ENCODE data around the gene ZNF442.
"Not testable (repeated sequence)": the region's sequence is repeated elsewhere in the genome, so short reads cannot be mapped to it uniquely, and the experiment has no call there.

The ZNF442 gene

DNA sequence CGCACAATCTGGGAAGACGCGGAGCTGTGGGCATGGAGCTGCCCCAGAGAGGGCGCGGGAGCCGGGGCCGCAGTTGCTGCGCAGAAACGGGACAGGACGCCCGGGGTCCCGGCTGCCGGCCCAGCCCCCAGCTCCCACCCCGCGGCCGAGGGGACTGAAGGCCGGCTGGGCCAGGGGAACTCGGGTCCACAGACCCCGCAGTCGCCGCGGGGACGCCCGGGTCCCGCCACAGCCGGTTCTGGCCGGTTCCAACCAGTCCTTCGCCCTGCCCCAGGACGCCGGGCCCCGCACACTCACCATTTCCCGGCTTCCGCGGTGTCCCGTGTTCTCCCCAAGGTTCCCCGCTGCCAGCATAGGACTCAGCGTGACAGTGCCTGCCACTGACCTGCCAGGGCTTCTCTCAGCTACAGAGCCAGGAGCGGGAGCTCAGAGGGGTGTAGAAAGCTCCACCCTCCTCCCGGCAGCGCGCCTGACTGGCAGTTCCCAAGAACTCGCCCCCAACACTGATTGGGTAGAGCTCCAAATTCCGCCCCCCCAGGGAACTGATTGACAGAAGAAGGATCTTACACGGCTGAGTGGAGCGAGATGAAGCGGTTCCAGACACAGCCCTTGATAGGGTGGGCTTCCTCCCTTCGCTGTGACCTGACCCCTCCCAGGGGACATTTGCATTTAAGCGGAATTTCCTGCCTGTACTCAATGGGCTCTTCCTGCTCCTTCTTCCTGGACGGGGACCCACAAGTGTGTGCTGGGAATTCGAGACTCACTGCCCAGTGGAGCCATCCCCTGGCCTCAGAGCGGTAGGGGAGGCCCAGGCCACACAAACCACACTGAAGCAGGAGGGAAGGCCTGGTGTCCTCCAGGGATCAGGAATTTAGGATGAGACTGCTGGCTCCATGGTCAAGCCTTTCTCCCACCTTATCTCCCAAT, at the start of gene ZNF442:
Gene ZNF442 (minus strand): TSS at position 448 of the 927 bp plus-strand sequence. CDS start 2,052 bp downstream, outside the sequence.
- peak; percentile 82 for DNase-seq (ENCODE audit: low read depth)

DNA sequence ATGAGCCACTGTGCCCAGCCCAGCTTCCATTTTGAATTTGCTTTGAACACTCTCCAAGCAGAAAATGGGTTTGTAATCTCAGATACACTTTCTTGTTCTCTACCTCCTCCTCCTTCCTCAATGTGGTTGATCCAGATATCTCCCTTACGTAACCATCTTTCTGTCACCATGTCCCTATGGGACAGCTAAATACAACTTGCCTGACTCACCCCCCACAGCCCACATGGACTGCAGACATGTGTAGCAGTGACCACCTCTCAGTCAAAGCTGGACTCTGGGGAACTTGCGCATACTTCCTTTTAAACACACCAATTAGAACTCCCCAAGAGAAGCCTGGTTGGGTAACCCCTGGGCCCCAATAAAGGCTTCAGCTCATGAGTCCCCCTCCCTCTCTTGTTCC, 46.4 kb upstream of the ZNF442 start:
- DNase-seq (ENCODE audit: low read depth), result no peak

DNA sequence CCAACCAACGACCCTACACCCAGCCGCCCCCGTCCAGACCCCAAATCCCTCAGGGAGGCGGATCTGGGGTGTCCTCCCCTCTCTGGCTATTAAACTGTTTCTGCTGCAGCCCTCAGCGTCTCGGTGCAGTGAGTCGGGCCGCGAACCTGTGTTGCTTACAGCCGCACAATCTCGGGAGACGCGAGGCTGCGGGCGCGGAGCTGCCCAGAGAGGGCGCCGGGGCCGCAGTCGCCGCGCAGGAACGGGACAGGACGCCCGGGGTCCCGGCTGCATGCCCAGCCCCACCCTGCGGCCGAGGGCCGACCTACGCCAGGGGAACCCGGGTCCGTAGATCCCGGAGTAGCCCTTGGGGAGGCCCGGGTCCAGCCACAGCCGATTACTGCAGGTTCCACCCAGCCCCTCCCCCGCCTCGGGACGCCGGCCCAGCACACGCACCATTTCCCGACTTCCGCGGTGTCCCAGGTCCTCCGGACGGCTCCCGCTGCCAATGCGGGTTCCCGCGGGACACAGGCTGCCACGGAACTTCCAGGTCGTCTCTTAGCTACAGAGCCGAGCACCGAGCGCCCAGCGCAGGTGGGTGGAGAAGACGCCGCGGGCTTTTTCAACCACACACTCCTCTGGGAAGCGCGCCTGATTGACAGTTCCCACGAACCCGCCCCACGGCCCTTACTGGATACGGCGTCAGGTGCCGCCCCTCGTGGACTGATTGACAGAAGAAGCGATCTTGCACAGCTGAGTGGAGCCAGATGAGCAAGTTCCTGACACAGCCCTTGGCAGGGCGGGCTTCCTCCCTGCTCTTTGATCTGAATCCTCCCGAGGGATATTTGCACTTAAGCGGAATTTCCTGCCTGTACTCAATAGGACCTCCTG, 35.4 kb upstream of the ZNF442 start, which contains the start of gene ZNF799:
Gene ZNF799 (minus strand): TSS at position 639 of the 870 bp plus-strand sequence. CDS start 201 bp downstream, at position 438.
- DNase-seq (ENCODE audit: low read depth), result peak; percentile 75

DNA sequence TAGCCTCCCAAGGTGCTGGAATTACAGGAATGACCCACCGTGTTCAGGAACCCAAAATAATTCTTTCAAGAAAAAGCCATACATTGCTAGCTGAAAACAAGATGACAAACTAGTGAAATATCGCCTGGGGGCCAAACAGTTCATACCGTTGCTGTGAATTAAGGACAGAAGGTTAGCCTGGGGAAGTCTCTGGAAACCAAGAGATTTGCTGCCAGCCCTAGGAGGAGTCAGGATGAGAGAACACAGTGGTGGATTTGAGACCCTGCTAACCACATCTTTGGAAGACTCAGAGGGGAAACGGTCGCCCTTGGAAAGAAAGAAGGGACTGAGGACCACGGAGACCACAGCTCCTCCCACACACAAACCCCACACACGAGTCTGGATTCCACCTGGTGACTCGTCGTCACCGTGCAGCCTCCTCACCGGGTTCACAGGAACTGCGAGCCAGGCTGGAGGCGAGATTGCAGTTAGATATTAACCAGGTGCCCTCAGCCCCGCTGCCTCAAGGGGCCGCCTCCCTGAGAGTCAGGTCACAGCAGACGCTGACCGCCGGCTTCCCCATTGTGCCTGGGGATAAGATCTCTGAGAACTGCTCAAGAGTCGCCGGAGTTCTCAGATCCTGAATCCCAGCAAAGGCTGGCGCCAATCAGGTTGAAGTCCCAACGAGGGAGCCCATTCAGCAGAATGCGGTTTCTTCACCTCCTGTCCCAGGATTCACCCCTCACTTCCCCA, 34.6 kb upstream of the ZNF442 start:
- peak; percentile 25 for DNase-seq (ENCODE audit: low read depth)

DNA sequence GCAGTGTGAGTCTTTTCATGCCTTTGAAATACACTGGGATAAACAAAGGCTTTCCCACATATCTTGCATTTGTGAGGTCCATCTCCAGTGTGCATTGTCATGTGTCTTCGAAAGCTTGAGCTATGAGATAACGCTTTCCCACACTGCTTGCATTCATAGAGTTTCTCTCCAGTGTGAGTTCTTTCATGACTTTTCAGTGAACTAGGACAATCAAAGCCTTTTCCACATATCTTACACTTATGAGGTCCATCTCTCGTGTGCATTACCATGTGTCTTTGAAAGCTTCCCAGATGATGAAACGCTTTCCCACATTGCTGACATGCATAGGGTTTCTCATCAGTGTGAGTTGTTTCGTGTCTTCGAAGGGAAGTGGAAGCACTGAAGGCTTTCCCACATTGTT, 25.7 kb upstream of the ZNF442 start:
- not testable (repeated sequence) for DNase-seq (ENCODE audit: low read depth)

DNA sequence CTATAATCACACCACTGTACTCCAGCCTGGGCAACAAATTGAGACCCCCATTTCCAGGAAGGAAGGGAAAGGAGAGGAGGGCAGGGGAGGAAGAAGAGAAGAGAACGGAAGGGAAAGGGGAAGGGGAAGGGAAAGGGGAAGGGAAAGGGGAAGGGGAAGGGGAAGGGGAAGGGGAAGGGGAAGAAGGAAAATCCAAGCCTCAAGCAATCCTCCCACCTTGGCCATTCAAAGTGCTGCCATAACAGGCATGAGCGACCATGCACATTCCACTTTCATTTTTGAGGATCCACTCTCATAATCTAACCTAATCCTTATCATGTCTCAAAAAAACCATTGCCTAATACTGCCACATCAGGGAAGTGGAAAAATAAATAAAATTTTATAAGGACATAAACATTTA, 20.9 kb upstream of the ZNF442 start:
- DNase-seq (ENCODE audit: low read depth), result not testable (repeated sequence)

DNA sequence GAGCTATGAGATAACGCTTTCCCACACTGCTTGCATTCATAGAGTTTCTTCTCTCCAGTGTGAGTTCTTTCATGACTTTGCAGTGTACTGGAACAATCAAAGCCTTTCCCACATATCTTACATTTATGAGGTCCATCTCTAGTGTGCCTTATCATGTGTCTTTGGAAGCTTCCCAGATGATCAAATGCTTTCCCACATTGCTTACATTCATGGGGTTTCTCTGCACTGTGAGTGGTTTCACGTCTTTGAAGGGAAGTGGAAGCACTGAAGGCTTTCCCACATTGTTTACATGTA, 14.9 kb upstream of the ZNF442 start:
- DNase-seq (ENCODE audit: low read depth), result no peak

DNA sequence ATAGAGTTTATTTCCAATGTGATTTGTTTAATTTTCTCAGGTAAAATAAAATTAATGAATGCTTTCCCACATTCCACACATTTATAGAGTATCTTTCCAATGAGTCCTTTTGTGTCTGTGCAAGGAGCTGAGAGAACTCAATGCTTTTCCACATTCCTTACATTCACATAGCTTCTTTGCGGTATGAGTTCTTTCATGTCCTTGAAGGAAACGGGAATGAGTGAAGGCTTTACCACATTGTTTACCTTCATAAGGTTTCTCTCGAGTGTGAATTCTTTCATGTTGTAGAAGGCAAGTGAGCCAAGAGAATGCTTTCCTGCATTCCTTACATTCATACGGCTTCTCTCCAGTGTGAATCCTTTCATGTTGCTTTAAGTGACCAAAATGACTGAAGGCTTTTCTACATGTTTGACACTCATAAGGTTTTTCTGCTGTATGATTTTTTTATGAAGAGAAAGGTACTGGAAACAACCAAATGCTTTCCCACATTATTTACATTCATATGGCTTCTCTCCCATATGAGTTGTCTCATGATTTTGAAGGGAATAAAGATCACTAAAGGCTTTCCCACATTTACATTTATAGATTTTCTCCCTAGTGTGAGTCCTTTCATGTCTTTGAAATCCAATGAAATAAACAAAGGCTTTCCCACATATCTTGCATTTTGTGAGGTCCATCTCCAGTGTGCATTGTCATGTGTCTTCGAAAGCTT, 14.4 kb upstream of the ZNF442 start:
- DNase-seq (ENCODE audit: low read depth), result no peak

DNA sequence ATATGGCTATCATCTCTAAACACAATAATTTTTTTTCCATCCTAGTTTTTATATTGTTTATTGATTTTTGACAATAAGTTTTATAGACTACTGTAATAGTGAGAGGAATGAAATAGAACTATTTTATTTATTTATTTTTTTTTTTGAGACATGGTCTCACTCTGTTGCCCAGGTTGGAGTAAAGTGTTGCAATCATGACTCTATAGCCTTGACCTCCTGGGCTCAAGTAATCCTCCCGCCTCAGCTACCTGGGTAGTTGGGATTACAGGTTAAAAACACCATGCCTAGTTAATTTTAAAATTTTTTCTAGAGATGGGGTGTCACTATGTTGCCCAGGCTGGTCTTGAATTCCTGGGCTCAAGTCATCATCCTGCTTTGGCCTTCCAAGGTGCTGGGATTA, 8.5 kb upstream of the ZNF442 start:
- no peak for DNase-seq (ENCODE audit: low read depth)

DNA sequence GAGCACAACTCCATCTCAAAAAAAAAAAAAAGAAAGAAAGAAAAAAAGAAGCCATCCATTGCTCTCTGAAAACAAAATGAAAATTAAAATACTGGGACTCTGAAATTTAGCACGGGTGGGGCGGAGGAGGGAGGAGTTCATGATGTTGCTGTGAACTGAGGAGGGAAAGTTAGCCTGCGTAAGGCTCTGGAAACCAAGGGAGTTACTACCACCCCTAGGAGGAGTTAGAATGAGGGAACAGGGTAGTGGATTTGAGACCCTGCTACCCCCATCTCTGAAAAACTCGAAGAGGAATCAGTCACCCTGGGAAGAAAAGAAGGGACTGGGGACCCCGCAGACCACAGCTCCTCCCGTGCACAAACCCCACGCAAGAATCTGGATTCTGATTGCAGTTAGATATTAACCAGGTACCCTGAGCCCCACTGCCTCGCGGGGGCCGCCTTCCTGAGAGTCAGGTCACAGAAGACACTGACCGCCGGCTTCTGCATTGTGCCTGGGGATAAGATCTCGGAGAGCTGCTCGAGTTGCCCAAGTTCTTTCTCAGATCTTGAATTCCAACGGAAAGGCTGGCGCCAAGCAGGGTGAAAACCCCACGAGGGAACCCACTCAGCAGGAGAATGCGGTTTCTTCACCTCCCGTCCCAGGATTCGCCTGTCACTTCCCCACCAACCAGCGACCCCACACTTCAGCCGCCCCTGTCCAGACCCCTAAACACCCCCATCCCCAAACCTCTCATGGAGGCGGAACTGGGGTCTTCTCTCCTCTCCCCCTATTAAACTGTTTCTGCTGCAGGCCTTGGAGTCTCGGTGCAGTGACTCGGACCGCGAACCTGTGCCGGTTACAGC, 870 bp downstream of the ZNF442 start:
- DNase-seq (ENCODE audit: low read depth), result no peak

DNA sequence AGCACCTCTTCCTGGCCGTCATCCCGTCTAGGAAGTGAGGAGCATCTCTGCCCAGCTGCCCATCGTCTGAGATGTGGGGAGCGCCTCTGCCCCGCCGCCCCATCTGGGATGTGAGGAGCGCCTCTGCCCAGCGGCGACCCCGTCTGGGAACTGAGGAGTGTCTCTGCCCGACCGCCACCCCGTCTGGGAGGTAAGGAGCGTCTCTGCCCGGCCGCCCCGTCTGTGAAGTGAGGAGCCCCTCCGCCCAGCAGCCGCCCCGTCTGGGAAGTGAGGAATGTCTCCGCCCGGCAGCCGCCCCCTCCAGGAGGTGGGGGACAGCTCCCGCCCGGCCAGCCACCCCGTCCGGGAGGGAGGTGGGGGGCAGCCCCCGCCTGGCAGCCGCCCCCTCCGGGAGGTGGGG, 3.2 kb downstream of the ZNF442 start:
- DNase-seq (ENCODE audit: low read depth), result not testable (repeated sequence)

DNA sequence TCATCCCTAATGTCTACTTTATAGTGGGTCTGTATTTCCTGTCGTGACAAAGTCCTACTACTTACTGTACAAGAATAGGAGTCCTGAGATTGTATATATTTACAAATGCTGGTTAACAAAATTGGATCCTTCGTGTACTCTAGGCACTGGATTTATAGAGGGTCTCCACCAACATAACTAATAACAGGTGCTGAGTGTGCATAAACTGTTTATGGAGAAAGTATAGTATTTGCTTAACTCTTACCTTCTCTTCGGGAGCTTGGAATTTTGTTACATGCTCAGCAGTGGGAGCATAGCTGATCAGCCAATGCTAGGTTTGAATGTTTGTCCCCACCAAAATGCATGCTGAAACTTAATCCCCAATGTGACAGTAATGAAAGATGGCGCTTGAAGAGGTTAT, 12.1 kb downstream of the ZNF442 start:
- no peak for DNase-seq (ENCODE audit: low read depth)

DNA sequence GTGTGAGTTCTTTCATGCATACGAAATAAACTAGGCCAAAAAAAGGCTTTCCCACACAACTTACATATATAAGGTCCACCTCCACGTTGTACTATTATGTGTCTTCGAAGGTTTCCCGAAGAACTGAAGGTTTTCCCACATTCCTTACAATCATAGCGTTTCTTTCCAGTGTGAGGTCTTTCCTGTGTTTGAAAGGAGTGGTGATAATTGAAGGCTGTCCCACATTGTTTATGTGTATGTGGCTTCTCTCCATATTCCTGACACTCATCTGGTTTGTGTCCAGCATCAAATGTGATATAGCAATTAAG, 14.6 kb downstream of the ZNF442 start:
- no peak for DNase-seq (ENCODE audit: low read depth)

DNA sequence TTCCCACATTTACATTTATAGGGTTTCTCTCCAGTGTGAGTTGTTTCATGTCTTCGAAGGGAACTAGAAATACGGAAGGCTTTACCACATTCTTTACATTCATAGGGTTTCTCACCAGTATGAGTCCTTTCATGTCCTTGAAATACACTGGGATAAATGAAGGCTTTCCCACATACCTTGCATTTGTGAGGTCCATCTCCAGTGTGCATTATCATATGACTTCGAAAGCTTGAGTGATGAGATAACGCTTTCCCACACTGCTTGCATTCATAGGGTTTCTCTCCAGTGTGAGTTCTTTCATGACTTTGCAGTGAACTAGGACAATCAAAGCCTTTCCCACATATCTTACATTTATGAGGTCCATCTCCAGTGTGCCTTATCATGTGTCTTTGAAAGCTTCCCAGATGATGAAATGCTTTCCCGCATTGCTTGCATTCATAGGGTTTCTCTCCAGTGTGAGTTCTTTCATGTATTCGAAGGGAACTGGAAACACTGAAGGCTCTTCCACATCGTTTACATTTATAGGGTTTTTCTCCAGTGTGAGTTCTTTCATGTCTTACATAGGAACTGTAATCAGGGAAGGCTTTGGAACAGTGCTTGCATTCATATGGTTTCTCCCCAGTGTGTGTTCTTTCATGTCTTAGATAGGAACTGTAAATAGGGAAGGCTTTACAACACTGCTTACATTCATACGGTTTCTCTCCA, 15.1 kb downstream of the ZNF442 start:
- no peak for DNase-seq (ENCODE audit: low read depth)

DNA sequence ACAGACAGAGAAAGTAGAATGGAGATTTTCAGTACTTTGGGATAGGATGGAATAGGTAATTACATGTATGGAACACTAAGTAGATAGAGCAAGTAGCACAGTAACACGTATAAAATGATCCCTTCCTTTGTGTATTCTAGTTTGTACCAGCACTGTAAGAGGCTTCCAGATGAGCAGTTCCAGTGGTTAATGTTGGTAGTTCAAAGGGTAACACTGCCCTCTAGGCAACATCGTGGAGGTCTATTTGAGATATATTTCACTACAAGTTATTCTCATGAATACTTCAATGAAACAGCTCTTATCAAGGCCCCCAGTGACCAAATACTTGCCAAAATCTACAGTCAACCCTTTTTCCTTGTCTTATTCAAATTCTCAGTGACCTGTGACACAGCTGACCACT, 18.6 kb downstream of the ZNF442 start:
- no peak for DNase-seq (ENCODE audit: low read depth)

DNA sequence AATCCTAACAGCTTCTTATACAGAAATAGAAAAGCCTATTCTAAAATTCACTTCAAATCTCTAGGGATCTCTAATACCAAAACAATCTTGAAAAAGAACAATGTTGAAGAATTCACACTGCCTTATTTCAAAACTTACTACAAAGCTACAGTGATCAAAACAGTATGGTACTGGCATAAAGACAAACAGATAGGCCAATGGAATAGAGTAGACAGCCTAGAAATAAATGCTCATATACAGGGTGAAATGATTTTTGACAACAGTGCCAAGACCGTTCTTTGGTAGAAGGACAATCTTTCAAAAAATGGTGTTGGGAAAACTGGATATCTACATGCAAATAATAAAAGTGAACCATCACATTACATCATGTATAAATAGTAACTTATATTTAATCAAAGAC, 20.3 kb downstream of the ZNF442 start:
- DNase-seq (ENCODE audit: low read depth), result no peak

DNA sequence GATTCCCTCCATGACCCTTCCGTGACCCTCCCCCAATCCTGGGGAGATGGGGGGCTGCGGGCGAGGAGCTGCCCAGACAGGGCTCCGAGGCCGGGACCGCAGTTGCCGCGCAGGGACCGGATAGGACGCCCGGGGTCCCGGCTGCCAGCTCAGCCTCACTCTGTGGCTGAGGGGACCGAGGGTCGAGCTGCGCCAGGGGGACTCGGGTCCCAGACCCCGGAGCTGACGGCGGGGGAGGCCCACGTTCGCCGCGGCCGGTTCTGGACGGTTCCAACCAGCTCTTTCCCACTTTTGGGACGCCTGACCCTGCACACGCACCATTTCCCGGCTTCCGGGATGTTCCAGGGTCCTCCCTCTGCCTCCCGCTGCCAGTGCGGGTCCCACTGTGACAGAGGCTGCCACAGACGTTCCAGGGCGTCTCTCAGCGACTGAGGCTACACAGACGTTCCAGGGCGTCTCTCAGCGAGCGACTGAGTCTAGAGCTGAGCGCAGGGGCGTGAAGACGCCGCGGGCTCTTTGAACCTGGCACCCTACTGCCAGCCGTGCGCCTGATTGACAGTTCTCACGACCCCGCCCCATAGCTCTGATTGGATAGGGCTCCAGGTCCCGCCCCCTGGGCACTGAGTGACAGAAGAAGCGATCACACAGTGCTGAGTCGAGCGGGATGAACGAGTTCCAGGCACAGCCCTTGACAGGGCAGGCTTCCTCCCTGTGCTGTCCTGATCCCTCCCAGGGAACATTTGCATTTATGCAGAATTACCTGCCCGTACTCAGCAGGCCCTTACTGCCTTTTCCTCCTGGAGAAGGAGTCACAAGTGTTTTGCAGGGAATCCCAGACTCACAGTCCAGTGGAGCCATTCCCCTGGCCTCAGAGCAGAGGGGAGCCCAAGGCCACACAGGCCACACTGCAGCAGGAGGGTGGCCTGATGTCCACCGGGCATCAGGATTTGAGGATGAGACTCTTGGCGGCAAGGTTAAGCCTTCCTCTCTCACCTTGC, 32.0 kb downstream of the ZNF442 start, which contains the start of gene ZNF563:
Gene ZNF563 (minus strand): TSS at position 472 of the 998 bp plus-strand sequence. CDS start 151 bp downstream, at position 321.
- peak; percentile 98 for DNase-seq (ENCODE audit: low read depth)

DNA sequence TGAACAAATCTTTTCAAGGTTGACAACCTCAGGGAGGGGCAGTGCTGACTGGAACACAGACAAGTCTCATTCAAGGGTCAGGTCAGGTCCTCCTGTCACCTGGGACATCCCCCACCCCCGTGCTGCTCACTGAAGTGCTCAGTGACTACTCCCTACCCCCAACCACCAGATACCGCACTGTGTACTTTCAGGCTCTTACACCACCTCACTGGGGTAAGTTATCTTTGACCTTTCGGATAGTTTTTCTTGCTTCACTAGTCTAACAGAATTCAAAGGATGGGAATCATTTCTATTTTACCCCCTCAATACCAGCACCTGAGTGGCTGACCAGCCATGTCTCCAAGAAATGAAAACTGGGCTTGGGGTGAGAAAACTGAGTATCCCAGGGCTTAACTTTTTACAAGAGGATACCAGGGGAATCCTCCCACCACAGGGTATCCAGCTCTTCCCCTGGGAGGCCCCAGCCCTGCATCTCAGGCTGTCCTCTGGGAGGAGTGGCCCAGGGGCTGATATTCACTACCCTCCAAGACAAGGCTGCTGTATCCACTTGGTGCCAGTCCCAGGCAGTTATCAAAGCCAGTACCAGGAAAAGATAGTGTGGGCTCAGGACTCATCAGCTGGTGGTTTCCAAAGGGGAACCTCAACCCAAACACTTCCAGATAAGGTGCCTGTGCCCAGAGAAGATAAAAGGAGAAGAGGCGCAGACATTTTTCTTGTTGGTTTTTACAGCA, 34.1 kb downstream of the ZNF442 start:
- peak; percentile 73 for DNase-seq (ENCODE audit: low read depth)
